Measurements from ENCODE around the gene KIF26B.

- TF ChIP-seq CTCF (IDR thresholded peaks at IDR 0.05; ENCODE audit: poor library complexity, severe bottlenecking) (no peak), EZH2 (IDR thresholded peaks at IDR 0.05; ENCODE audit: borderline replicate concordance, insufficient read depth, low read length, poor library complexity, severe bottlenecking) (no peak), EP300 (conservative IDR thresholded peaks at IDR 0.05; ENCODE audit: poor library complexity, severe bottlenecking) (no peak), REST (IDR thresholded peaks at IDR 0.05; ENCODE audit: borderline replicate concordance) (no peak), POLR2AphosphoS5 (IDR thresholded peaks at IDR 0.05) (no peak), TAF1 (IDR thresholded peaks at IDR 0.05; ENCODE audit: low read depth) (no peak), RAD21 (conservative IDR thresholded peaks at IDR 0.05) (no peak), SMC3 (conservative IDR thresholded peaks at IDR 0.05; ENCODE audit: poor library complexity) (no peak)
Observed at GRCh38 chr1:245370175-245370825, 215.5 kb downstream of the KIF26B start.

Measured in neural cell (in vitro differentiated cells).